ENCODE results near the gene TMEM236. TPM values are rescaled to one million over a fixed set of nuclear protein-coding genes. Genes with fewer than 3 reads are reported as not detected.
A peak's percentile ranks its signal among the peaks of the same experiment; 100 is the strongest.

The TMEM236 gene
- total RNA-seq, 3 donors from 2014 or later: 37.8 to 80.8 (median 59.9) TPM

DNA sequence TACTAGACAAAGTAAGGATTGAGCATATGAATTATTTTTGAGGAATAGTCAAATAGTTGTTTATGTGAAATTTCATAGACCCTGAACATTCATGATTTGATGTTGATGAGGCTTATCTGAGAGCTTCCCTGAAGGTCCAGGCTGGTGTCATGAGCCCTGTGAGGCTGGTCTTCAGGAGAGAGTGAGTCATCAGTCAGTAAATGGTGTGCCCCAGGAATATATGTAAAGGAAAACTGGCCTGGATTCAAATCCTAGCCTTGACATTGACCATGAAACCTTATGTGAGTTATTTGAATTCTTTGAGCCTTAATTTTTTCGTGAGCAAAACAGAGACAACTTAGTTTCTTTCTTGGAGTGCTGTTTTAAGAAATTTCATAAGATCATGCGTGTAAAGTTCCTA is 6.2 kb downstream of the TMEM236 start:
- intact Hi-C loops (cut with DNase I, micrococcal nuclease): no loop called here
- TF ChIP-seq, protein P1, sequence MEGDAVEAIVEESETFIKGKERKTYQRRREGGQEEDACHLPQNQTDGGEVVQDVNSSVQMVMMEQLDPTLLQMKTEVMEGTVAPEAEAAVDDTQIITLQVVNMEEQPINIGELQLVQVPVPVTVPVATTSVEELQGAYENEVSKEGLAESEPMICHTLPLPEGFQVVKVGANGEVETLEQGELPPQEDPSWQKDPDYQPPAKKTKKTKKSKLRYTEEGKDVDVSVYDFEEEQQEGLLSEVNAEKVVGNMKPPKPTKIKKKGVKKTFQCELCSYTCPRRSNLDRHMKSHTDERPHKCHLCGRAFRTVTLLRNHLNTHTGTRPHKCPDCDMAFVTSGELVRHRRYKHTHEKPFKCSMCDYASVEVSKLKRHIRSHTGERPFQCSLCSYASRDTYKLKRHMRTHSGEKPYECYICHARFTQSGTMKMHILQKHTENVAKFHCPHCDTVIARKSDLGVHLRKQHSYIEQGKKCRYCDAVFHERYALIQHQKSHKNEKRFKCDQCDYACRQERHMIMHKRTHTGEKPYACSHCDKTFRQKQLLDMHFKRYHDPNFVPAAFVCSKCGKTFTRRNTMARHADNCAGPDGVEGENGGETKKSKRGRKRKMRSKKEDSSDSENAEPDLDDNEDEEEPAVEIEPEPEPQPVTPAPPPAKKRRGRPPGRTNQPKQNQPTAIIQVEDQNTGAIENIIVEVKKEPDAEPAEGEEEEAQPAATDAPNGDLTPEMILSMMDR (IDR thresholded peaks at IDR 0.05): no peak
- Histone ChIP-seq H3K4me1 (ENCODE audit: low read depth) (peaks cover 36% of the 10 kb centered on the region), H3K9me3 (no peaks in the 10 kb centered on the region), H3K36me3 (ENCODE audit: low read depth) (no peaks in the 10 kb centered on the region), H3K4me3 (no peak overlapping the region)
- peak; percentile 37 for ATAC-seq
- no peak for DNase-seq

DNA sequence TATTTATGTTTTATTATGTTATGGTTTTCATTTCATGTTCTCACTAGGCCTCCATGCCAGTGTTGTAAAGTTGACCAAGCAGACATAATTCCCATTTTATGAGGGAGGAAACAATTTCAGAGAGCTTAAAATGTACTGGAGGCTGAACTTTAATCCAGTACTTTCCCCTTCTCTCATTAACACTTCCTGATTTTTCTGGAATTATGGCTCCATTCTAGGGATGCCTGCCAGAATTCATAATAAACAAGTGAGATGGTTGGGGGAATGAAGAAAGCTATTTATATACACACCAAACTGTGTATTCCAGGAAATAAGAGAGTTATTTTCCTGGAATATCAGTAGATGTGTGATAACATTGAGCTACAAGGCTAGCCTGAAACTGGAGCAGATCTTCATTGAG is 6.9 kb downstream of the TMEM236 start:
- TF ChIP-seq, protein P1 (IDR thresholded peaks at IDR 0.05): no peak
- no peaks in the 10 kb centered on the region for H3K36me3 ChIP-seq (ENCODE audit: low read depth)
- intact Hi-C loops (cut with DNase I, micrococcal nuclease): no loop called here
- peaks cover 36% of the 10 kb centered on the region for H3K4me1 ChIP-seq (ENCODE audit: low read depth)
- no peaks in the 10 kb centered on the region for H3K9me3 ChIP-seq
- no peak overlapping the region for H3K4me3 ChIP-seq
- DNase-seq: no peak
- peak; percentile 66 for ATAC-seq

DNA sequence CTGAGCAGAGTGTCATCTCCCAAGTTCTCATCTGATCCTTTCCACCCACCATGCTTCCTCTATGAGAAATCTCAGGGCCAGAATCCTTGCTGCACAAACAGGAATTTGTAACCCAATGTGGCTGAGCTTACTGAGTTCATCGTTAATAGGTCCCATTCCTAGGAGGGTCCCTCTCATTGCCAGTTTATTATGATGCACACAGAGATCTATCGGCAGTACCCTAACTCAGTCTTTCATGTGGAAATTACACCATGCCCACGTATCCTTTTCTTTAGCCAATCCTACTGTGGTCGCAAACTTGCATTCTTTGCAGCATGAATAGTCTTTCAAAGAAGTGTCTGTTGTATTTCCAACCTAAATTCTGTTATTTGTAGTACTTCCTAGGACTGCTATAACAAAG is 12.1 kb downstream of the TMEM236 start:
- DNase-seq (no peak), ATAC-seq (no peak)
- H3K9me3 ChIP-seq: no peaks in the 10 kb centered on the region
- no peak overlapping the region for H3K4me3 ChIP-seq
- no peaks in the 10 kb centered on the region for H3K36me3 ChIP-seq (ENCODE audit: low read depth)
- TF ChIP-seq, protein P1 (IDR thresholded peaks at IDR 0.05): no peak
- peaks cover 18% of the 10 kb centered on the region for H3K4me1 ChIP-seq (ENCODE audit: low read depth)
- intact Hi-C loops (cut with DNase I, micrococcal nuclease): no loop called here

DNA sequence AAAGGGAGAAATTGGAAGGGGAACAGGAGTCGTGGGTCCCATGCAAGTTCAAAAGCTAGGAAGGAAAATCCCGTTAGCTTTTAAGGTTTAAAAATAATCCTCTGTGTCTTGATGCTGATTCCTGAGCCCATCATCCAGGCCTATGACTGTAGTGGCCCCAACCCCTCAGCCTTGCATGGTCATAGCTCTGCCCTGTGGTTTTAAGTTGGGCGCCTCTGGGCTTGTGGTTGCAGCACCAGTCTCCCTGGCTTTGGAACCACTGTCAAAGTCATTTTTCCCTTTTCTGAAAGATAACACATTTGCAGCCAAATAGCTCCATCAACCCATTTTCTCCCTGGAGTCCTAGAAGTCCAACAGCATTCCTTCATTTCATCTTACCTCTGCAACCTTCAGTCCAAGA is 13.6 kb downstream of the TMEM236 start:
- H3K36me3 ChIP-seq (ENCODE audit: low read depth): no peaks in the 10 kb centered on the region
- TF ChIP-seq, protein P1 (IDR thresholded peaks at IDR 0.05): no peak
- H3K9me3 ChIP-seq: no peaks in the 10 kb centered on the region
- DNase-seq: no peak
- no peak for ATAC-seq
- peaks cover 14% of the 10 kb centered on the region for H3K4me1 ChIP-seq (ENCODE audit: low read depth)
- no peak overlapping the region for H3K4me3 ChIP-seq
- intact Hi-C loops (cut with DNase I, micrococcal nuclease): no loop called here

DNA sequence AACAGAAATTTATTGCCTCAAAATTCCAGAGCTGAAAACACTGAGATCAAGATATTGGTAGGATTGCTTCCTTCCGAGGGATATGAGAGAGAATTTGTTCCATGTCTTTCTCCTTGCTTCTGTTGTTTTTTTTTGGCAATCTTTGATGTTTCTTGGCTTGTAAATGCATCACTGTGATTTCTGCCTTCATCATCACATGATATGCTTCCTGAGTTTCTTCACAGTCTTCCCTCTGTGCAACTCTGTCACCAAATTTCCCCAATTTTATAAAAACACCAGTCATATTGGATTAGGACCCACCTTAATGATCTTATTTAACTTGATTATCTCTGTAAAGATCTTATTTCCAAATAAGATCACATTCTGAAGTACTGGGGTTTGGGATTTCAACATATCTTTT is 14.7 kb downstream of the TMEM236 start:
- no peak for DNase-seq
- H3K4me3 ChIP-seq: no peak overlapping the region
- TF ChIP-seq, protein P1 (IDR thresholded peaks at IDR 0.05): no peak
- peaks cover 3% of the 10 kb centered on the region for H3K4me1 ChIP-seq (ENCODE audit: low read depth)
- no peaks in the 10 kb centered on the region for H3K9me3 ChIP-seq
- H3K36me3 ChIP-seq (ENCODE audit: low read depth): no peaks in the 10 kb centered on the region
- ATAC-seq: no peak
- intact Hi-C loops (cut with DNase I, micrococcal nuclease): no loop called here

DNA sequence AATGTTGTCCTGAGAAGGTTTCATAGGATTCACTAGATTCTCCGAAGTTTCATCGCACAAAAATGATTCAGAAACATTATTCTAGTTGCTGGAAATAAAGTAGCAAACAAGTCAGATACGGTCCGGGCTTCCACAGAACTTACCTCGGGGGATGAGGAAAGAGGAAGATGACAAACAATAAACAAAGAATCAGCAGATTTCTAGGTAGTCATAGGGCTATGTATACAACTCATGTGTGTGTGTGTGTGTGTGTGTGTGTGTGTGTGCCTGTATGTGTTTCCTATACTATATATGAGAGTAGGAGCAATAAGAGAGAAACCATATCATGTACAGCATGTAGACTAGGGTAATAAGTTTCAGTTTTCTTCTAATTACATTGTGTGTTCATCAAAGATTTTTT is 16.5 kb downstream of the TMEM236 start:
- peak; percentile 28 for ATAC-seq
- TF ChIP-seq, protein P1 (IDR thresholded peaks at IDR 0.05): no peak
- Histone ChIP-seq H3K4me1 (ENCODE audit: low read depth) (no peaks in the 10 kb centered on the region), H3K4me3 (no peak overlapping the region), H3K36me3 (ENCODE audit: low read depth) (no peaks in the 10 kb centered on the region), H3K9me3 (no peaks in the 10 kb centered on the region)
- intact Hi-C loops (cut with DNase I, micrococcal nuclease): no loop called here
- DNase-seq: no peak

All from mucosa of descending colon (tissue), 3 donors.